Hematopoietic multipotent progenitor cell treated with erythropoietin and hydrocortisone succinate and interleukin-3 and kit ligand, for 8 days (in vitro differentiated cells): ENCODE data around the gene LNX2.
A peak's percentile ranks its signal among the peaks of the same experiment; 100 is the strongest.
"Not testable (repeated sequence)": the region's sequence is repeated elsewhere in the genome, so short reads cannot be mapped to it uniquely, and the experiment has no call there.

Source experiments
- DNase-seq: peaks from one replicate; pipeline ENCODE4 v3.0.0-alpha.2; 2015

The LNX2 gene

GRCh38 chr13:27636589-27637288, 16.4 kb upstream of the LNX2 start:
- DNase-seq = peak; percentile 24

GRCh38 chr13:27635266-27635665, 14.9 kb upstream of the LNX2 start:
- no peak for DNase-seq

- no peak for DNase-seq
Measured at GRCh38 chr13:27634791-27635190, 14.5 kb upstream of the LNX2 start.

- no peak for DNase-seq
Measured at GRCh38 chr13:27634231-27634630, 13.9 kb upstream of the LNX2 start.

GRCh38 chr13:27632648-27633047, 12.3 kb upstream of the LNX2 start:
- no peak for DNase-seq

GRCh38 chr13:27632214-27632613, 11.9 kb upstream of the LNX2 start:
- no peak for DNase-seq

- no peak for DNase-seq
Measured at GRCh38 chr13:27631665-27632064, 11.3 kb upstream of the LNX2 start.

GRCh38 chr13:27631156-27631555, 10.8 kb upstream of the LNX2 start:
- DNase-seq = no peak

GRCh38 chr13:27628766-27629165, 8.4 kb upstream of the LNX2 start:
- DNase-seq = not testable (repeated sequence)

- DNase-seq = no peak
Measured at GRCh38 chr13:27628081-27628480, 7.8 kb upstream of the LNX2 start.

- DNase-seq = no peak
Measured at GRCh38 chr13:27627380-27627779, 7.1 kb upstream of the LNX2 start.

- no peak for DNase-seq
Measured at GRCh38 chr13:27625839-27626238, 5.5 kb upstream of the LNX2 start.

- no peak for DNase-seq
Measured at GRCh38 chr13:27624071-27624470, 3.7 kb upstream of the LNX2 start.

GRCh38 chr13:27622881-27623280, 2.6 kb upstream of the LNX2 start:
- DNase-seq = no peak

GRCh38 chr13:27622102-27622820, 1.9 kb upstream of the LNX2 start:
- DNase-seq = no peak

- peak; percentile 84 for DNase-seq
Measured at GRCh38 chr13:27621366-27622101, 1.2 kb upstream of the LNX2 start, which contains the start of gene POLR1D. POLR1D (plus strand) TSS chr13:27621892; CDS start chr13:27621984, 92 bp downstream.

GRCh38 chr13:27621116-27621365, 712 bp upstream of the LNX2 start:
- DNase-seq = no peak

- peak; percentile 47 for DNase-seq
Measured at GRCh38 chr13:27619728-27620376, 477 bp downstream of the LNX2 start.

GRCh38 chr13:27619093-27619727, 1.1 kb downstream of the LNX2 start:
- DNase-seq = no peak

- DNase-seq = no peak
Measured at GRCh38 chr13:27617881-27618321, 2.4 kb downstream of the LNX2 start.

GRCh38 chr13:27613628-27614027, 6.7 kb downstream of the LNX2 start:
- no peak for DNase-seq

GRCh38 chr13:27607125-27607524, 13.2 kb downstream of the LNX2 start:
- DNase-seq = no peak

GRCh38 chr13:27605610-27606200, 14.6 kb downstream of the LNX2 start:
- DNase-seq = peak; percentile 80
